Immature natural killer cell (primary cell): ENCODE results near the gene TRAPPC1. TPM values are rescaled to one million over a fixed set of nuclear protein-coding genes. Genes with fewer than 3 reads are reported as not detected.
"Not testable (repeated sequence)": the region's sequence is repeated elsewhere in the genome, so short reads cannot be mapped to it uniquely, and the experiment has no call there.

ENCODE experiments used
- DNase-seq, 3 donors: peaks; one replicate each; pipeline ENCODE4 v3.0.0; 2022; ENCODE audit warnings: mixed read lengths in 1 of 3
- H3K27ac Mint-ChIP-seq, 6 donors: one replicate each; pipeline ENCODE4 v1.8.0; 2020; ENCODE audit warnings: mixed read lengths in 6 of 6, mild to moderate bottlenecking in 5 of 6, inconsistent platforms in 4 of 6, moderate library complexity in 3 of 6
- H3K27me3 Mint-ChIP-seq, 3 donors: one replicate each; pipeline ENCODE4 v1.8.0; 2020 to 2021; ENCODE audit warnings: low read depth in 3 of 3, mild to moderate bottlenecking in 3 of 3, mixed read lengths in 3 of 3, moderate library complexity in 3 of 3, inconsistent platforms in 1 of 3
- H3K36me3 Mint-ChIP-seq, 3 donors: one replicate each; pipeline ENCODE4 v1.8.0; 2020; ENCODE audit warnings: mixed read lengths in 3 of 3, inconsistent platforms in 2 of 3, mild to moderate bottlenecking in 2 of 3
- H3K4me1 Mint-ChIP-seq, 2 donors: one replicate each; pipeline ENCODE4 v1.8.0; 2020; ENCODE audit warnings: inconsistent platforms in 2 of 2, mild to moderate bottlenecking in 2 of 2, mixed read lengths in 2 of 2, moderate library complexity in 1 of 2
- H3K4me3 Mint-ChIP-seq, 5 donors: one replicate each; pipeline ENCODE4 v1.8.0; 2020; ENCODE audit warnings: mild to moderate bottlenecking in 5 of 5, mixed read lengths in 5 of 5, inconsistent platforms in 3 of 5, moderate library complexity in 3 of 5
- H3K9me3 Mint-ChIP-seq, 6 donors: one replicate each; pipeline ENCODE4 v1.8.0; 2020; ENCODE audit warnings: mild to moderate bottlenecking in 6 of 6, mixed read lengths in 6 of 6, inconsistent platforms in 4 of 6, moderate library complexity in 3 of 6
- polyA plus RNA-seq, 3 donors: library from polyadenylated mRNA; unstranded; fragments of 300-500 nt; fragmentation: Illumina TruSeq; gene quantifications; one replicate each; pipeline ENCODE4 v1.2.3, GENCODE V29; 2021

Gene TRAPPC1
- polyA plus RNA-seq, 3 donors from 2014 or later: 233 to 379 (median 288) TPM

DNA sequence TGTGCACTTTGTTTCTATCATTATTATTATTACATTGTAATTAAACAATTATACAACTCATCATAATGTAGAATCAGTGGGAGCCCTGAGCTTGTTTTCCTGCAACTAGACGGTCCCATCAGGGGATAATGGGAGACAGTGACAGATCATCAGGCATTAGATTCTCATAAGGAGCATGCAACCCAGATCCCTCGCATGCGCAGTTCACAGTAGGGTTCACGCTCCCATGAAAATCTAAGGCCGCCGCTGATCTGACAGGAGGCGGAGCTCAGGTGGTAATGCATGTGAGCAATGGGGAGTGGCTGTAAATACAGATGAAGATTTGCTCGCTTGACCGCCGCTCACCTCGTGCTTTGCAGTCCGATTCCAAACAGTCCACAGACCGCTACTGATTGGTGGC, 21.5 kb upstream of the TRAPPC1 start:
- DNase-seq, H3K27me3 Mint-ChIP-seq, H3K9me3 Mint-ChIP-seq, H3K4me1 Mint-ChIP-seq, H3K27ac Mint-ChIP-seq, H3K4me3 Mint-ChIP-seq: not testable (repeated sequence)
- peaks cover 14 to 21% (median 14%) of the 10 kb centered on the region in 3 donors for H3K36me3 Mint-ChIP-seq

DNA sequence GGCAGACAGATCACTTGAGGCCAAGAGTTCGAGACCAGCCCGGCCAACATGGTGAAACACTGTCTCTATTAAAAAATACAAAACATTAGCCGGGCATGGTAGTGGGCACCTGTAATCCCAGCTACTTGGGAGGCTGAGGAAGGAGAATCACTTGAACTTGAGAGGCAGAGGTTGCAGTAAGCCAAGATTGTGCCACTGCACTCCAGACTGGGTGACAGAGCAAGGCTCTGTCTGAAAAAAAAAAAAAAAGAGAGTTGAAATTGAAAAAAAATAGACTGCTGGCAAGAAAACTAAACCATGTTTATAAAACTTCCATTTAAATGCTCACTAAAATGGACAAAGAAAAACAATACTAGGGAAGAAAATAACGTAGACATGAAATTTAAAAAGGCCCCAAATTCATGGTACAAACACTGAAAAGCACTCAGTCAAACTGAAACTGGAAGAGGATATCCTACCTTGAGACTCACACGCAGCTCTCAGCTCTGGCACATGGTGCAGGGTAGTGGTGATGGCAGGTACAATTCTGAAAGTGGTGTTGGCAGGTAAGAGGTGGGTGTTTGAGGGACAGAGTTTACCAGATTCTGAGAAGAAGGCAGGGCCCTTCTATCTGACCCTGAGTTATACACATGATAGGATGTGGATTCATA, 19.5 kb upstream of the TRAPPC1 start:
- Mint-ChIP-seq H3K4me3 (no peak overlapping the region), H3K27ac (peak overlapping the region; percentile 2 to 84 (median 46))

DNA sequence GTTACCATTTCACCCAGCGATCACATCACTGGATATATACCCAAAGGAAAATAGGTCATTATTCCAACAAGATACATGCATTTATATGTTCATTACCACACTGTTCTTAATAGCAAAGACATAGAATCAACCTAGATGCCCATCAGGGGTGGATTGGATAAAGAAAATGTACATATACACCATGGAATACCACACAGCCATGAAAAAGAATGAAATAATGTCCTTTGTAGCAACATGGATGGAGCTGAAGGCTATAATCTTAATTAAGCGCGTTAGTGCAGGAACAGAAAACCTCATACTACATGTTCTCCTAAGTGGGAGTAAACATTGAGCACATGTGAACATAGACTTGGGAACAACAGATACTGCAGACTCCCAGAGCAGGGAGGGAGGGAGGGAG, 18.8 kb upstream of the TRAPPC1 start:
- peak overlapping the region in 1 of 6 donors; percentile 8 for H3K27ac Mint-ChIP-seq

More for the DNA sequence above, 19.5 kb upstream of the TRAPPC1 start:
- H3K27me3 Mint-ChIP-seq: peaks cover 0 to 3% (median 2%) of the 10 kb centered on the region in 3 donors
- peaks cover 4 to 6% of the 10 kb centered on the region in 2 donors for H3K4me1 Mint-ChIP-seq
- peaks cover 26 to 33% (median 28%) of the 10 kb centered on the region in 3 donors for H3K36me3 Mint-ChIP-seq
- H3K9me3 Mint-ChIP-seq: no peaks in the 10 kb centered on the region
- DNase-seq: peak in 1 of 3 donors; percentile 1

DNA sequence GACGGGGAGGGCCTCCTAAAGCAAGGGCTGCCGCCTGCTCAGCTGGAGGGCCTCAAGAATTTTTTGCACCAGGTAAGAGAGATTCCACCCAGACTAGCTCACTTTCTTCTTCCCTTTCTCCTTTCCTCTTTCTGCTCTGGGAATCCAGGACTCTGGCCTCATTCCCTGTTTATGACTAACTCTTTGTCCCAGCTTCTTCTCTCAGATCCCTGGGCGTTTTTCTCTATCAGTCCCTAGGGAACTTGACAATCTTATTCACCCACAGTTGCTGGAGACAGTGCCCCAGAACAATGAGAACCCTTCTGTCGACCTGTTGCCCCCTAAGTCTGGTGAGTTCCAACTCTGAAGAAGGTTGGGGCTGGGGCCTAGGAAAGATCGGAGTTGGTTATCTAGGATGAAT, 15.9 kb upstream of the TRAPPC1 start:
- DNase-seq: no peak
- H3K9me3 Mint-ChIP-seq: no peaks in the 10 kb centered on the region
- H3K4me1 Mint-ChIP-seq: peaks cover 4 to 6% of the 10 kb centered on the region in 2 donors
- H3K27me3 Mint-ChIP-seq: peaks cover 0 to 4% (median 0%) of the 10 kb centered on the region in 3 donors
- peaks cover 26 to 46% (median 38%) of the 10 kb centered on the region in 3 donors for H3K36me3 Mint-ChIP-seq
- H3K27ac Mint-ChIP-seq: peak overlapping the region in 1 of 6 donors; percentile 9
- H3K4me3 Mint-ChIP-seq: peak overlapping the region in 1 of 5 donors; percentile 29

More for the DNA sequence above, 18.8 kb upstream of the TRAPPC1 start:
- peaks cover 4 to 6% of the 10 kb centered on the region in 2 donors for H3K4me1 Mint-ChIP-seq
- no peaks in the 10 kb centered on the region for H3K9me3 Mint-ChIP-seq
- peaks cover 26 to 37% (median 28%) of the 10 kb centered on the region in 3 donors for H3K36me3 Mint-ChIP-seq
- H3K27me3 Mint-ChIP-seq: peaks cover 0 to 4% (median 3%) of the 10 kb centered on the region in 3 donors
- no peak for DNase-seq
- no peak overlapping the region for H3K4me3 Mint-ChIP-seq

DNA sequence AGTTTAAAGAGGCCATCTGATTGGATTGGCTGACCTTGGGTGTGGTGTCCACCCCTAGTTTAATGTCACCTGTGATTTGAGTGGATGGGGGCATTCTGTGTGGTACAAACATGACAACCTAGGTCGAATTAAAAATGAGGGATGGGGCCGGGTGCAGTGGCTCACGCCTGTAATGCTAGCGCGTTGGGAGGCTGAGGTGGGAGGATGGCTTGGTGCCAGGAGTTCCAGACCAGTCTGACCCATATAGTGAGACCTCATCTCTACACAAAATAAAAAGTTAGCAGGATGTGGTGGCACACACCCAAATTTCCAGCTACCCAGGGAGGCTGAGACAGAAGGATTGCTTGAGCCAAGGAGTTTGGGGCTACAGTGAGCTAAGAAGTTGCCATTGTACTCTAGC, 14.7 kb upstream of the TRAPPC1 start:
- peaks cover 0 to 4% (median 0%) of the 10 kb centered on the region in 3 donors for H3K27me3 Mint-ChIP-seq
- no peak for DNase-seq
- no peaks in the 10 kb centered on the region for H3K9me3 Mint-ChIP-seq
- H3K36me3 Mint-ChIP-seq: peaks cover 26 to 49% (median 38%) of the 10 kb centered on the region in 3 donors
- H3K4me1 Mint-ChIP-seq: peaks cover 2 to 4% of the 10 kb centered on the region in 2 donors
- no peak overlapping the region for H3K27ac Mint-ChIP-seq
- H3K4me3 Mint-ChIP-seq: no peak overlapping the region

DNA sequence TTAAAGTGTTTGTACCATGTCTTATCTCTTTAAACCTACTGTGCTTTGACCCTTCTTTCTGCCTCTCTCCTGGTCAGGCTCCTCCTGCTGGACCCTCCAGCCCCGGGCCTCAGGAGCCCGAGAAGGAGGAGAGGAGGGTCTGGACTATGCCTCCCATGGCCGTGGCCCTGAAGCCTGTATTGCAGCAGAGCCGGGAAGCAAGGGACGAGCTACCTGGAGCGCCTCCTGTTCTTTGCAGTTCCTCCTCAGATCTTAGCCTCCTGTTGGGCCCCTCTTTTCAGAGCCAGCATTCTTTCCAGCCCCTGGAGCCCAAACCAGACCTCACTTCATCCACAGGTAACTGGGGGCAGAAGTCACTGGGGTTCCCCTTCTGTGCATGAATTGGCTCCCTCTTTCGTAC, 13.9 kb upstream of the TRAPPC1 start:
- H3K36me3 Mint-ChIP-seq: peaks cover 31 to 52% (median 38%) of the 10 kb centered on the region in 3 donors
- no peaks in the 10 kb centered on the region for H3K9me3 Mint-ChIP-seq
- no peak overlapping the region for H3K27ac Mint-ChIP-seq
- DNase-seq: no peak
- H3K4me3 Mint-ChIP-seq: no peak overlapping the region
- H3K27me3 Mint-ChIP-seq: peaks cover 0 to 4% (median 0%) of the 10 kb centered on the region in 3 donors
- H3K4me1 Mint-ChIP-seq: no peaks in the 10 kb centered on the region

DNA sequence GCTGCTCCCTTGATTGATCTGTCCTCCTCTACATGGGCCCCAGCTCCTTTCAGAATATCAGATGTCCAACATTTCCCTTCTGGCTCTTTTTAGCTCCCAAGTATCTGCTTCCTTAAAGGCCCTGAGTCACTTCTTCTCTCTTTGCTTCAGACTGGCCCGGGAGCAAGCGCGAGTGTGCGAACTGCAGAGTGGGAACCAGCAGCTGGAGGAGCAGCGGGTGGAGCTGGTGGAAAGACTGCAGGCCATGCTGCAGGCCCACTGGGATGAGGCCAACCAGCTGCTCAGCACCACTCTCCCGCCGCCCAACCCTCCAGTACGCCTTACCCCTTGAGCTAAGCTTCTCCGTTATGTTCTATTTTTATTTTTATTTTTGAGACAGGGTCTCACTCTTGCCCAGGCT, 12.6 kb upstream of the TRAPPC1 start:
- Mint-ChIP-seq H3K27me3 (peaks cover 0 to 4% (median 0%) of the 10 kb centered on the region in 3 donors), H3K4me1 (no peaks in the 10 kb centered on the region), H3K4me3 (no peak overlapping the region), H3K36me3 (peaks cover 34 to 52% (median 42%) of the 10 kb centered on the region in 3 donors), H3K9me3 (no peaks in the 10 kb centered on the region), H3K27ac (no peak overlapping the region)
- DNase-seq: no peak

DNA sequence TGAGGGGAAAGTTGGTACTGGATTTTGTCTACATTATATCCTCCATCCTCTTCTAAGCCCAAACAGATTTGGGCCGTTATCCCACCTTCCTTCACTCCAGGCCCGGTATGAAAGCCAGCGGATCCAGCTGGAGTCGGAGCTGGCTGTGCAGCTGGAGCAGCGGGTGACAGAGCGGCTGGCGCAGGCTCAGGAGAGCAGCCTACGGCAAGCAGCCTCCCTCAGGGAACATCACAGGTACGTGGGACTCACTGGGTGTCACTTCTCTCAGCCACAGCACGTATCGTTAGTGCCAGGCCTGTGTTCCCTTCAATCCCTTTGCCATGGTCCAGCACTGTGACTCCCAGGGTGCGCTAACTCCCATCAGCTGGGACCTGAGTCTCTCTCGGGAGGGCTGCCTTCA, 11.5 kb upstream of the TRAPPC1 start:
- peaks cover 31 to 47% (median 34%) of the 10 kb centered on the region in 3 donors for H3K36me3 Mint-ChIP-seq
- peaks cover 0 to 4% (median 0%) of the 10 kb centered on the region in 3 donors for H3K27me3 Mint-ChIP-seq
- DNase-seq: no peak
- H3K9me3 Mint-ChIP-seq: no peaks in the 10 kb centered on the region
- H3K4me1 Mint-ChIP-seq: no peaks in the 10 kb centered on the region
- H3K4me3 Mint-ChIP-seq: no peak overlapping the region
- H3K27ac Mint-ChIP-seq: no peak overlapping the region

DNA sequence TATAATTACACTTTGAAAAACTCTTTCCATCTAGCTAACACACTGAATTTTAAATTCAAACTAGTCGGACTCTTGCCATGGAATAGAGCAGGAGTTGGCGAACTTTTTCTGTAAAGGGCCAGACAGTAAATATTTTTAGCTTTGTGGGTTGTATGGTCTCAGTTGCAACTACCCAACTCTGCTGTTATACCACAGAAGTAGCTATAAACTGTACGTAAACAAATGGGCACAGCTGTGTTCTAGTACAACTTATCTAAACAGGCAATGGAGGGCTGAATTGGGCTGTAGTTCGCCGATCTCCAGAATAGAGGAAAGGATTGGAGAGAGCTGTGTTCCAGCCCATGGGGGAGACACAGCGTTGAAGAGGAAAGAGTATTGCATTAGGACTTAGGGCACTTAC, 9.0 kb upstream of the TRAPPC1 start:
- no peaks in the 10 kb centered on the region for H3K4me1 Mint-ChIP-seq
- H3K4me3 Mint-ChIP-seq: no peak overlapping the region
- peaks cover 27 to 48% (median 28%) of the 10 kb centered on the region in 3 donors for H3K36me3 Mint-ChIP-seq

DNA sequence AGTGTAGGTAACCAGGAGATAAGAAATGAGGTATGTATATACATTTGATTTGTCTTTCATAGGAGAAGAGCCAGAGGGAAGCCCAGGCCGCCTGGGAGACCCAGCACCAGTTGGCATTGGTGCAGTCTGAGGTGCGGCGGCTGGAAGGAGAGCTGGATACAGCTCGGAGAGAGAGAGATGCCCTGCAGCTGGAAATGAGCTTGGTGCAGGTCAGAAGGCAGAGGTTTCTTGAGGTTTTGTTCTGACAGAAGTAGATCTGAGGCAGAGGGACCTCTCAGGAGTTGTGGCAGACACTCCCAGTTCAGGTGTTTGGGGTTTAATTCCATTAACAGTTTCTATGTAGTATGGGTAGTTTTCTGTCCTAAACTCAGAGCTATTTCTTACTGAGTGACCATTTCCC, 8.3 kb upstream of the TRAPPC1 start:
- no peaks in the 10 kb centered on the region for H3K4me1 Mint-ChIP-seq
- H3K27ac Mint-ChIP-seq: no peak overlapping the region
- H3K27me3 Mint-ChIP-seq: peaks cover 0 to 3% (median 0%) of the 10 kb centered on the region in 3 donors
- peaks cover 27 to 45% (median 32%) of the 10 kb centered on the region in 3 donors for H3K36me3 Mint-ChIP-seq
- no peak overlapping the region for H3K4me3 Mint-ChIP-seq
- no peak for DNase-seq
- H3K9me3 Mint-ChIP-seq: no peaks in the 10 kb centered on the region

More for the DNA sequence above, 9.0 kb upstream of the TRAPPC1 start:
- DNase-seq: no peak
- Mint-ChIP-seq H3K27ac (no peak overlapping the region), H3K27me3 (peaks cover 0 to 3% (median 0%) of the 10 kb centered on the region in 3 donors), H3K9me3 (no peaks in the 10 kb centered on the region)

DNA sequence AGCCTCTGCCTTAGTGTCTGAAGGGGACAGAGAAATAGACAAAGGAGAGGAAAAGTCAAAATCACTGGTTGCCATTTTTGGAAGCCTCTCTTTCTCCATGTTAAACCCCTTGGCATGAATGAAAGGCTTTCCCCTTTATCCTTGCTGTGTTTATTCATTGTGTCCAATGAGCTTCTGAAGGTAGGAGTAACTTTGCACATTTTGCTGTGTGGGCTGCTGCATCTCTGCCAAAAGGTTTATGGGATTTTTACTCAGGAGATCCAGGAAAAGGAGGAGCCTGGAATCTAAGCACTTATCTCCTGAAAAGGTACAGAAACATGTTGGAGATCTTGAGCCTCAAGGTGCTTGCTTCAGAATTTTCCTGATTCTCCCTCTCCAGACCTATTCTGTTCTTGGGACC, 4.1 kb upstream of the TRAPPC1 start:
- DNase-seq: no peak
- H3K27ac Mint-ChIP-seq: no peak overlapping the region
- H3K4me1 Mint-ChIP-seq: peaks cover 30 to 39% of the 10 kb centered on the region in 2 donors
- H3K4me3 Mint-ChIP-seq: no peak overlapping the region
- peaks cover 4 to 8% (median 5%) of the 10 kb centered on the region in 3 donors for H3K27me3 Mint-ChIP-seq
- H3K36me3 Mint-ChIP-seq: peaks cover 17 to 34% (median 30%) of the 10 kb centered on the region in 3 donors
- no peaks in the 10 kb centered on the region for H3K9me3 Mint-ChIP-seq

DNA sequence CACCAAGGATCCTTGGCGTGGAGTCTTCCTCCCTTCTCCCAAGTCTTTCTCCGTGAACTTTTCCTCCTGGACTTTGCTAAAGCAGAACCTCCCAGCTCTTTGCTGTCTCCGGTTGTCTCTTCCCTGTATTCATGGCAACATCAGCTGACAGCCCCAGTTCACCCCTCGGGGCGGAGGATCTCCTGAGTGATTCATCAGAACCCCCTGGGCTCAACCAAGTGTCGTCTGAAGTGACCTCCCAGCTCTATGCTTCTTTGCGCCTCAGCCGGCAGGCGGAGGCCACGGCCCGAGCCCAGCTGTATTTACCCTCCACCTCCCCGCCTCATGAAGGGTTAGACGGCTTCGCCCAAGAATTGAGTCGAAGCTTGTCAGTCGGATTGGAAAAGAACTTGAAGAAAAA, 1.2 kb upstream of the TRAPPC1 start:
- DNase-seq: peak; percentile 14 to 24 (median 20)
- H3K27ac Mint-ChIP-seq: peak overlapping the region; percentile 96 to 98 (median 97)
- no peaks in the 10 kb centered on the region for H3K9me3 Mint-ChIP-seq
- H3K27me3 Mint-ChIP-seq: peaks cover 5 to 8% (median 5%) of the 10 kb centered on the region in 3 donors
- peaks cover 5 to 19% (median 12%) of the 10 kb centered on the region in 3 donors for H3K36me3 Mint-ChIP-seq
- H3K4me3 Mint-ChIP-seq: peak overlapping the region; percentile 95 to 97 (median 95)
- peaks cover 41 to 50% of the 10 kb centered on the region in 2 donors for H3K4me1 Mint-ChIP-seq

DNA sequence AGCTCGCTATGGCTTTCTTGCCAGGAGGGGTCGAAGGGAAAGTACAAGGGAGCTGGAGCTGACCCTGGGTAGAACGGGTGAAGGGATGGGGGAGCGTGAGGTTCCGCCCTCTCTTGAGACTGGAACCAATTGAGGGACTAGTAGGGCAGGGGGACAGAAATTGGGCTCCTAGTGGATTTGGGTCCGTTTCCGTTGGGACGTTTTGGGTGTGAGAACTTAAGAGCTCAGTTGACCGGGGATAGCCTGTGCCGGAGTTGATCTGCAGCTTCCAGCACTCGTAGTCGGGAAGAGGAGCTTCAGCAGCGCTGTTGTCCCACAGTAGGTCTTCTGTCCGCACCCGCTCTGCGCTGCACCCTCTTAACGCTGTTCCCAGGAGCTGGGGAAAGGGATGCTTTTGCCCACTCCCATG, 741 bp upstream of the TRAPPC1 start:
- Mint-ChIP-seq H3K27me3 (peaks cover 4 to 8% (median 5%) of the 10 kb centered on the region in 3 donors), H3K27ac (peak overlapping the region; percentile 96 to 98 (median 97)), H3K4me3 (peak overlapping the region; percentile 95 to 97 (median 95)), H3K36me3 (peaks cover 5 to 19% (median 14%) of the 10 kb centered on the region in 3 donors), H3K9me3 (no peaks in the 10 kb centered on the region), H3K4me1 (peaks cover 41 to 50% of the 10 kb centered on the region in 2 donors)
- DNase-seq: no peak

DNA sequence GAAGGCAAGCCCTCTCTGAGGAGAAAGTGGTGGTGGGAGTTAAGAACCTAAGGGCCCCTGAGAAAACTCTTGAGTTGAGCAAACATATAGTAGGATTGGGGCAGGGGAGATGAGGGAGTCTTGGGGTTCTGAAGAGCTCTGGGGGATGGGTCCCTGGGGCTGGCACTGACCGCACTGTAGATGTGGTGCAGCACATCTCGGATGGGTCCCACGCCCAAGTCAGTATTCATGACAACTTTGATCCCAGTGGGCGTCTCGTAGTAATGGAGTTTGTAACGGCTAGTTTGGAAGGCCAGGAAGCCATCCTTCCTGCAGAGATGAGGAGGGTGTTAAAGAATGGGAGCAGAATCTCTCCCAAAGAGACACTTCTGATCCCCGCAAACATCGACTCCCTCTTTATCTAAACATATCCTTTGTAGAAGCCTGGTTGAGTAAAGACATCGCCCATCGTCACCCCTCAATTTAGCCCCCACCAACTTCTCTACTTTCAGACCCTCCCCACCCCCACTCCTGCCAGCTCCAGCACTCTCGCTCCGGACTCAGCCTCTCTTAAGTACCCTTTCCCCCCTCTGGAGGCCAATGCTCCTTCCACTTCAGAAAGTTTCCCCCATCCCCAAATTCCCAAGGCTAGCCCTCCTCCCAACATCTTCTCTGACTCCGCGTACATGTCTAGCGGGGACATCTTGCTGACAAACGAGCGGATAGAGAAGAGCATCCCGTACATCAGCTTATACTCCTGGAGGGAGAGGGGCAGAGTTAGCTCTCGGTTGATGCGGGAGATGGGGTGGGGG, 710 bp downstream of the TRAPPC1 start:
- Mint-ChIP-seq H3K4me3 (peak overlapping the region; percentile 95 to 97 (median 95)), H3K4me1 (peaks cover 41 to 50% of the 10 kb centered on the region in 2 donors), H3K9me3 (no peaks in the 10 kb centered on the region), H3K27me3 (peaks cover 2 to 10% (median 5%) of the 10 kb centered on the region in 3 donors), H3K27ac (peak overlapping the region; percentile 96 to 98 (median 97)), H3K36me3 (peaks cover 0 to 9% (median 6%) of the 10 kb centered on the region in 3 donors)
- DNase-seq: no peak
